ENCODE results near the gene RASD2.

Gene RASD2

DNA sequence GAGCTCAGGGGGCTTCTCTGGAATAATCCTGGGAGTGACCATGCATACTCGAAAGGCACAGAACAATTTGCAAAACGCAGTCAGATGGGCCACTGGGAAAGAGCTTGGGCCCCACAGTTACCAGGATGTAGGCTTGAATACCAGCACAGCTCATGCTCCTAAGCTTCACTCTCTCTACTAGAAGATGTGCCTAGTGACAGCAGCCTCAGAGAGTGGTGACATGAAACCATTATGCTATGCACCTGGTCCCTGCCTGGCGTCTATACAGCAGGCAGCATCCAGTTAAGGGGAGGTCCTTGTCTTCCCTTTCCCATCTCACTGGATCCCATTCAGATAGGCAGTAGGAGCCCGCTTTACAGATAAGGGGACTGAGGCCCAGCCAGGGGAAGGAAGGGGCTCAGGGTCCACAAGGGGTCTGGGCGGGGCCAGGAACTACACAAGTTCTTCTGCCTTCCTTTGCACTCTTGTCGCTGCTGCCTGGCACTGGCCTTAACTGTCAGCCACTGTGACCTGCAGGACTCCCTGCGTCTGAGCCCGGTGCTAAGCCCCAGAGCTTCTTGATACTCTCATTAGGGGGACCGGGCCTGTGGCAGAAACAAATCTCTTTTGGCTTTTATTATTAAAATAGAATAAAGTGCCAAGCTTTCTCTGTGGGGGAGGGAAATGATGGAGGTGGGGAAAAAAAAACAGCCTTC, 21.2 kb upstream of the RASD2 start:
- DNase-seq = no peak

DNA sequence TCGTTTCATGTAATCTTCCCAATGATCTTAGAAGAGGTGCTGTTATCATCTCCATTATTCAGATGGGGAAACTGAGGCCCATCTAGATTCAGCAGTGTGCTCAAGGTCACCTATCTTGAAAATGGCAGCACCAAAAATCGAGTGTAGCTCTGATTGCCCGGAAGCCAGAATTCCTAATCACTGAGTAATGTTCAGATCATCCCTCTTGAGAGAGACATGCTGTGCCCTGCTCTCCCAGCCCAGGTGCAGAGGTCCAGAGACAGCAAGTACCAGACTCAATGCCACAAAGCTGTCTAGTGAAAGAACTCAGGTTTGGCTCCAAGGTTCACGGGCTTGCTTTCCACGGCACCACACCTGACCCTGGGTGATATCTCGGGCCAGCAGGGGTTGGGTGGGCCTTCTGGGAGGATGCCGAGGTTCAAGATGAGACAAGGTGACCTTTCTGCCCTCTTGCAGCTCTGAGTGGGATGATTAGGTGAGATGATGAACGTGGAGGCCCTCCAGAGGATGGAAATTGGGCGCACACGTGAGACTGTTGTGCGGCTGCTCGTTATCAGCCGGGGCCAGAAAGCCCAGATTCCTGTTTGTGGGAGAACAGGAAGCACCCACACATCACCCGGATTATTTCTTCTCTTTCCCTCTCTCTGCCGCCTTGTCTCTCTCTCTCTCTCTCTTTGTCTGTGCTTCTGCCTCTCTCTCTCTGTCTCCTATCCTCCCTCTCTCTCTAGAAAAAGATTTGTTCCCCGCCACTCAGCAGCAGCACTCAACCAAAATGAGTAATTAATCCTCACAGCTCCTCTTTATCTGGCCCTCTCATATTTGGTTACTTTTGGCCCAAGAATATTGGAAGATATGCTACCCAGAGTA, 19.0 kb upstream of the RASD2 start:
- DNase-seq = no peak

DNA sequence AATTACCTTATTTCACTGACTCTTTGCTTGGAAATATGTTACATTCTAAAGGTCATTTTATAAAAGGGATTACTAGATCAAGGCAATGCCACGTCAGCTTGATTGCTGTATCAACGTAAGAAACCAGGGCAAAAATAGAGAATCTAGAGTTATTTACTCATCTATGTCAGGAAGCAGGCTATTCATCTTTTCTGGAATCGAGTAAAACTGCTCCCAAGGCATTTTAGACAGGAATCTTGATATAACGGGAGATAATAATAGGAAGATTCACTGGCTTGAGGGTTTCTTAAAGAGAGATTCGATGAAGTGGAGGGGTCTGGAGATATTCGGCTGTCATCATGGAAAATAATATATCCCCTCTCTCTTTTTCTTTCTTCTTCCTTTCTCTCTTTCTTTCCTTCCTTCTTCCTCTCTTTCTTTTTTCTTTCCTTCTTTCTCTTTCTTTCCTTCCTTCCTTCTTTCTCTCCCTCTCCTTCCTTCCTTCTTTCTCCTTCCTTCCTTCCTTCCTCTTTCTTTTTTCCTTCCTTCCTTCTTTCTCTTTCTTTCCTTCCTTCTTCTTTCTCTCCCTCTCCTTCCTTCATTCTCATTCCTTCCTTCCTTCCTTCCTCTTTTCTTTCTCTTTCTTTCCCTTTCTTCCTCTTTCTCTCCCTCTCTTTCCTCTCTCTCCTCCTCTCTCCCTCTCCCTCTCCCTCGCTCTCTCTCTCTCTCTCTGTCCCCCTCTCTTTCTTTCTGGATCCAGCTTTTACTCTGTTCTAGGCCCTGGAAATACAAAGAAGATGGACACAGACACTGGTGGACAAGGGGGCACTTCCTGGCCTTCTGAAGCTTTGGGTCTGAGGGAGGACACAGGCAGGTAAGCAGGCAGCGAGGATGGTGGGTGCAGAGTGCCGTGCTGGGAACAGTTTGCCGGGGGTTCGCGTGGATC, 18.1 kb upstream of the RASD2 start:
- DNase-seq = no peak

DNA sequence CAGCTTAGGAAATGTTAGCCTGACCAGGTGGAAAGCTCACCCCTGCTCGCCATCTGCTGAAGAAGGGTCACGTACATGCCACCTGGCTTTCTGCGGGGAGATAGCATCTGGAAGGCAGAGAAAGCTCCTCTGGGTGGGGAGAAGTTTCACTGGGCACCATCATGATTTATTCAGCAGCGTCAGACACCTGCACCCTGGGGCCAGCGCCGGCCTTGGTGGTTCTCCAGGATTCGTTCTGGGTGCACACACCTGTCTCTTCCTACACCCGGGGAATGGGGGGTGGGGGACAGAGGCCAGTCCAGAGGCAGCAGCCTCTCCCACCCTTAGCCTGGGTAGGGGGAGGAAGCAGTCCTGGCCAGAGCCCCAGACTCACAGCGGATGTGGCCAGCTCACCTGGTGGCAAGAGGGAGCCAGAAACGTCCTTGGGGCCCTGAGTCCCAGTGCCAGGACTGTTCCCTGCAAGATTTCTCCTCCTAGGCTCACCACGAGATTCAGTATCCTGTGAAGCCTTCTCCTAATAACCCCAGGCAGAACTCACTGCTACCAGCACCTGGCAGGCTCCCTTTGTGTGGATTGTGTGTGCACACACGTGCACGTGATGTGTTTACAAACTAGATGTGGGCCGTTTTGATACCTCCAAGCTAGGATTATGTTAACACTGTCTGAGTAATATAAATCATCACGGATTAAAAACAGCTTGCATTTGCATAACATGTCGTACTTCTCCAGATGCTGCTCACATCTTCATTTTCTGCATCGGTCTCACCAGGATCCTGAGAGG, 17.3 kb upstream of the RASD2 start:
- DNase-seq = no peak

DNA sequence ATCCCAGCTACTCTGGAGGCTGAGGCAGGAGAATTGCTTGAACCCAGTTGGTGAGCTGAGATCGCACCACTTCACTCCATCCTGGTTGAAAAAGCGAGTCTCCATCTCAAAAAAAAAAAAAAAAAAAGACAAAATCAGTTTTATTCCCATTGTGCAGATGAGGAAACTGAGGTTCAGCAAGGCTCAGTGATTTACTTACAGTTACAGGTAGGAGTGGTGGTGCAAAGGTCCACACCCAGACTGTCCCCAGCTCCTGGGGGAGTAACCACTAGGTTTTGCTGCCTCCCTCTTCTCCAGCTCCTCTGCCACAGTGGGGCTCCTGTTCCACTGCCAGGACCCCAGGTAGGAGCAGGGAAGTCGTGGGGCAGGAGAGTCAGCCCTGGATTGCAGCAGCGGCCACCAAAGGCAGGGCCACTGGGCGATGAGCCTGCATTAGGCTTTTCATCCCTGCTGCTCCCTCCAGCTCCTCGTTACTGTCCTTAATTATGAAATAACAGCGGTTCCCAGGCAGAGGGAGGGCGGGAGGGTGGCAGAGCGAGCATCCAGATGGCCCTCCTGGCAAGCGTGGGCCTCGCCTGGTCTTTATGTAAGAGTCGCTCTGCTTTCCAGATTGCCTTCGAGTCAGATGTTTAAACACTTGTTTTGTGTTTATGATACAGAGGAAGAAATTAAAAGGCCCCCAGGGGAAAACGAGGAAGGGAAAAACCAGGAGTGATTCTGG, 15.5 kb upstream of the RASD2 start:
- no peak for DNase-seq

DNA sequence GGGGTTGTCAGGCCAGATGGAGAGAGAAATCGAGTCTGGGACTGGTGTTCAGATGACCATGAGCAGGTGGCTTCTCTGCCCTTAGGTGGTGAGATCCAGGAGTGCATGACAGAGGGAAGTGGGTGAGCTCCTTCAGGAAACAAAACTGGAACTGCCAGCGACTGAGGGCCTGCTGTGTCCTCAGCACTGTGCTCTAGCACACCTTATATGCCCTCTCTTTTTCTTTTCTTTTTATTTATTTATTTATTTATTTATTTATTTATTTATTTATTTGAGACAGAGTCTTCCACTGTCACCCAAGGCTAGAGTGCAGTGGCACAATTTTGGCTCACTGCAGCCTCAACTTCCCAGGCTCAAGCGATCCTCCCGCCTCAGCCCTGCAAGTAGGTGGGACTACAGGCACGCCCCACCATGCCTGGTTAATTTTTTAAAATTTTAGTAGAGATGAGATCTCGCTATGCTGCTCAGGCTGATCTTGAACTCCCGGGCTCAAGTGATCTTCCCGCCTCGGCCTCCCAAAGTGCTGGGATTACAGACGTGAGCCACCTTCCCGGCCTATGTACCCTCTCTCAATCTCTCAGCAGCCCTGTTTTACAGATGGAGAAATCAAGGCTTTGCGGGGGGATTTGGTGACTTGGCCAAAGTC, 14.8 kb upstream of the RASD2 start:
- DNase-seq = no peak

DNA sequence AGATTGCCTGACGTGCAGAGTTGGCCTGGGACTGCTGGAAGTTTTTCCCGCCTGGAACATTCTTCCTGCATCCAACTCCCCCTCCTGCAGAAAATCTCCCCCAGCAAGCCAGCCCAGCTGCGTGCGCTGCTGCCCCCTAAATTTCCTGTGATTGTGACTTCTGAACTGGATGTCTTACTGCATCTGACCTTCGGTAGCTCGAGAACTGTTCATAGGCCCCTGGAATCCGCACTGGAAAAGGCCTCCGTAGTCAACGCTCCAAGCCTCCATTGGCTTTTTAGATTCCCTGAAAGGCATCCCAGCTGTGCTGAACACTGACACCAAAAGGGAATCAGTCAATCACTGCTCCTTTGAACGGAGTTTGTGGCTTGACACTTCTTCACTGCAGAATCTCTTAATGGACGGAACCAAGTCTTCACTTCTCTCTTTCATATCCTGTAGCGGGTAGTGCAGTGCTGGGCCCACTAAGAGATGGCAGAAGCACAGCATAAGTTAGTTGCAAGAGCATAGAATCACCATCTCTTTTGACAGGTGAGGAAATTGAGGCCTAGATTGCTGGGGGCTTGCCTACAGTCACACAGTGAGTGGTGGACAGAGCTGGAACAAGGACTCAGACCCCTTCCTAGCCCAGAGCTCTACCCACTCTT, 14.2 kb upstream of the RASD2 start:
- no peak for DNase-seq

DNA sequence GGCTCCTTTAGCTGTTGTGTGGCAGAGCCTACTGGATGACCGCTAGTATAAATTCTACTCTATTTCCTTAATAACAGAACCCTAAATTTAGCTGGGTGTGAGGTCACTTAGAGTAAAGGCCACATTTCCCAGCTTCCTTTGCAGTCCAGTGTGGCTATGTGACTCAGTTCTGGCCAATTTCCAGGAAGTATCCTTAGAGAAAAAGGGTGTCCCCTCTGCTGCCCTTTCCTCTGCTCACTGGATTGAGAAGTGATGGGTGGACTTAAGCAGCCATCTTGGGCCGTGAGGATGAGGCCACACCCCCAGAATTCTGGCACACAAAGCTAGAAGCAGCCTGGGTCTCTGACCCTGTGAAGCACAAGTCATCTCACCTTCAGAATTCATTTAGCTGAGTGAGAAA, 11.7 kb upstream of the RASD2 start:
- no peak for DNase-seq

DNA sequence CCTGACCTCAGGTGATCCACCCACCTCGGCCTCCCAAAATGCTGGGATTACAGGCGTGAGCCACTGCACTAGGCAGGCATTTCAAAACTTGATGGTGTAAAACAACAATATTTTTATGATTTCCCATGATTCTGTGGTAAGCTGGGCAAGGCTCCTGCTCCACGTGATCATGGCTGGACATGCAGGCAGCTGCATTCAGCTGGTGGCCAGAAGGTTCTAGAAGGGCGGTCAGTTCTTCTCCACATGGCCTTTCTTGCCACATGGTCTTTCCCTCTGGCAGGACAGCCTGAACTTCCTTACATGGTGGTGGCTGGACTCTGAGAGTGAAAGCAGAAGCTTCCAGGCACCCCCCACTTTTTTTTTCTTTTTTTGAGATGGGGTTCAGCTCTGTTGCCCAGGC, 9.9 kb upstream of the RASD2 start:
- DNase-seq = no peak

DNA sequence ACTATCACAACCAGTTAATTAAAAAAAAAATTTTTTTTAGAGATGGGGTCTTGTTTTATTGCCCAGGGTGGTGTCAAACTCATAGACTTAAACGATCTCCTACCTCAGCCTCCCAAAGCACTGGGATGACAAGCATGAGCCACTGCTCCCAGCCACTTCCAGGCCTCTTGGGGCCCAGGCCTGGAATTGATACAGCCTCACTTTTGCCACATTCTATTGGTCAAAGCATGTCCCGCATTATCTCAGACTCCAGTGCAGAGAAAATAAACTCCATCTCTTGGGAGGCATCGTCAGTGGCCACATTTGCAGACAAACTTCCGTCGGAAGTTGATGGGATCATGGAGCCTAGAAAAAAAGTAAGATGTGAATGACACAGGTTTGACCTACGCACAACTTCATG, 9.4 kb upstream of the RASD2 start:
- DNase-seq = no peak

DNA sequence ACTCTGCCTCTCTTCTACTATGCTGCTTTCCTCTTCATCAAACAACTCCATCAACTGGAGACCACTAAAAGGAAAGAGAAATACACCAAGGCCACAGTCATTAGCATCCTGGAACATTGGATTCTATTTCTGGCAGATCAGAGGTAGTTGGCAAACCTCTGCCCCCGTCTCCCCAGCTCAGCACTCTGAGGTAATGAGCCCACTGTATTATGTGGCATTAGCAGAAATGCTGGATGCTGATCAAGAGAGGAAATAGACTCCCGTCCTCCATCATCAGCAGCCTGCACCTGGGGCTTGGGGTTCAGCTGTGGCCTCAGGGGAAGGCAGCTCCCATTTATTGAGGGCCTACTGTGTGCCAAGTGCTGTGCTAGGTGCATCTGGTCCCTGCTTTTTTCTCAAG, 9.0 kb upstream of the RASD2 start:
- DNase-seq = no peak

DNA sequence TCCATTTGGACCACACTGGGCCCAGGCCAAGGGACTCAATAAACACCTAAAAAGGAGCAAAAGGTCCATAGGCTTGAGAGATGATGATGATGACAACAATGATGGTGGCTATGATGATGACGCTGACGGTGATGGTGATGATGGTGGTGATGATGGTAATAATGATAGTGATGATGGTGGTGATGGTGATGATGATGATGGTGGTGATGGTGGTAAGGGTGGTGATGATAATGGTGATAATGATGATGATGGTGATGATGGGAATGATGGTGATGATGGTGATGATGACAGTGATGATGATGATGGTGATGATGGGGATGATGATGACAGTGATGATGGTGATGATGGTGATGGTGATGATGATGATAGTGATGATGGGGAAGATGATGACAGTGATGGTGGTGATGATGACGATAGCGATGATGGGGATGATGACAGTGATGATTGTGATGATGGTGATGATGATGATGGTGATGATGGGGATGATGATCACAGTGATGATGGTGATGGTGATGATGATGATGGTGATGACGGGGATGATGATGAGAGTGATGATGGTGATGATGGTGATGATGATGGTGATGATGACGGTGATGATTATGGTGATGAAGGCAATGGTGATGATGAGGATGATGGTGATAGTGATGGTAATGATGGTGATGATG, 7.1 kb upstream of the RASD2 start:
- no peak for DNase-seq

DNA sequence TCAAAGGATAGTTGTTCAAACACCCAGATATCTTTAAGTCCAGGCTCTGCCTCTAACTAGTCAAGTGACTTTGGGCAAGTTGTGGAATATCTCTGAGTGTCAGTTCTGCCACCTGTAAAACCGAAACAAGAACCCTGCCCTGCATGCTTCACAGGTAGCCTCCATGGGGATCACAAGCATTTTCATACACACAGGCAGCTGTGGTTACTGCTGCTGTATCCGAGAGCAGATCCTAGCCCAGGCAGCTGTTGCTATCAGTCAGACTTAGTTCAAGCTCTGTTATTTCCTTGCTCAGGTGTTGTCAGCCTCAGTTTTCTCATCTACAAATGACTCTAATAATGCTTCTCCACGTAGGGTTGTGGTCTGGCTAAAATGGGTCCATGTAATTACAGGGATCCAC, 6.5 kb upstream of the RASD2 start:
- DNase-seq = no peak

DNA sequence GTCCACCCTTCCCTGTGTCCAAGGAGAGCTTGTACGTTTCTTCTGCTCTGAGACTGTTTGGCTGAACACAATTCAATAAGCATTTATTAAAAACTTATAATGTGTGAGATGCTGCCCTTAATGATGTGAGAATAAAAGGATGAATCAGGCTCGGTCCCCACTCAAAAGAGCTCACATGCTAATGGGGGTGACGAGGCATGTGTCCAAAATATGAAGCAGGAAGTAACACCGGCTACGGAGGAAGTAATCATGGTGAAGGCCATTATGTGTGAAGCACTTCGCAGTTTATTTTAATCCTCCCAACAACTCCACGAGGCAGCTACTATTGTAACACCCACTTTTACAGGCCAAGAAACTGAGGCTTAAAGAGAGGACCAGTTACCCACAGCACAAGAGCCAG, 3.4 kb upstream of the RASD2 start:
- no peak for DNase-seq

DNA sequence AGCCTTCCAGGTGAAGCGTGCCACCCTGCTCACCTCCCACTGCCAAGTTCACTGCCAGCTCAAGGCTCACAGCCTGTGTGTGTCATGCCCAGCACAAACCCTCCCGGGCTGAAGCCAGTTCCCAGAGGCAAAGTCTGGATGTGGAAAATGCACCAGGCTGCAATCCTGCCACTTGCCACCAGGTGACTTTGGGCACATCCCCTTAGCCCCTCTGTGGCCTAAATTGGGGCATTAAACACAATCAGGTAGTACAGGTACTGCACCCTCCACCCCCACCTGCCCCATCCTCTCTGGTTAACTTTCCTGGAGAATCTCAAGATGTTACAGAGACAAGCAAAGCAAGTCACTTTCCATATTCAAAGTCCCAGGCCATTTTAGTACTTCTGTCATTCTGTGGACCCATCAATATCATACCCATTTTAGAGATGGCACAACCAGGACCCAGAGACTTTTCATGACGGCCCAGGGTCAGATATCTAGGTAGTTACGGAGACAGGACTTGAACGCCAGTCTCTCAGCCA, 1.8 kb upstream of the RASD2 start:
- DNase-seq = no peak

DNA sequence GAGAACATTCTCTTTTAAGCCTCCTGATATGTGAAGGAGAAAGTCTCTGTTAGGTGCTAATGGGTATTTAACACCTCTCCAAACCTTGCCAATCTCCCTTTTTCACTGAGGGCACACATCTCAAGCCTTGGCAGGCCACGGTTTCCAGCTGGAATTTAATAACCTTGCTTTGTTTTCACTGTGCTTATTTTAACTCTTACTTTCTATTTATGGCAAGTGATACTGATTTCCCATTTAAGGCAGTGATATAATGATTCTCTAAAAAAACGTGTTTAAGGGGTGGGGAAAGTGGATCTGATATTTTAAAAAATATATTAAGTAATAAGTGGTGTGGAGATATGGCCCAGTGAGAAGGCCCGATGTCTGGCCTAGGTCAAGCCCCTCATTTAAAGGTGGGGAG, 1.1 kb upstream of the RASD2 start:
- no peak for DNase-seq

DNA sequence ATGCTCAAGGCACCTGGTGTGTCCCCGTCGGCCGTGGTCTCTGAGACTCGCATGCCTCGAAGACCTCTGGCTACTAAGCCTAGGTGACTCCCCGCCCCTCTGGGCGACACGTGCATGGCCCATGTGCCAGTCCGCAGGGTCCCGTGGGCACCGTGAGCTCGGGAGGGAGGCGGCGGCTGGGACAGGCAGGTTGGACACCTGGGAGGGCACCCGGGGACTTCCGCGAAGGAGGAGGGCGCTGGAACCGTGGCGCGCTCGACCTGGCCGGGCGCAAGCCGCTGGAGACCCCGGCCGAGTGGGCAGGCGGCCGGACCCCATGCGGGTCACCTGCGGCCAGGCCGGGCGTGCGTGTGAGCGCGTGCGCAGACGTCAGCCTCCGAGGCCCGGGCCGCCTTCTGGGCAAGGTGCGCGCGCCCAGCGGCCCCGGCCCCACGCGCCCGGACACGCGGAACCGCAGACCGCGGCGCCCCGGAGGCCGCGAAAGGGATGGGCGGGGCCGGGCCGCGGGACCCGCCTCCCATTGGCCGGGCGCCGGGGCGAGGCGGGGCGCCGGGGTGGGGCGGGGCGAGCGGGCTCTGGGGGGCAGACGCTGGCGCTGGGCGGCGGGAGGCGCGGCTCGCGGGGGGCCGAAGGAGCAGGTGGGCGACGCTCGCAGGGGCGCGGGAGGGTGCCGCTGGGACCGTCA, 579 bp upstream of the RASD2 start:
- no peak for DNase-seq

DNA sequence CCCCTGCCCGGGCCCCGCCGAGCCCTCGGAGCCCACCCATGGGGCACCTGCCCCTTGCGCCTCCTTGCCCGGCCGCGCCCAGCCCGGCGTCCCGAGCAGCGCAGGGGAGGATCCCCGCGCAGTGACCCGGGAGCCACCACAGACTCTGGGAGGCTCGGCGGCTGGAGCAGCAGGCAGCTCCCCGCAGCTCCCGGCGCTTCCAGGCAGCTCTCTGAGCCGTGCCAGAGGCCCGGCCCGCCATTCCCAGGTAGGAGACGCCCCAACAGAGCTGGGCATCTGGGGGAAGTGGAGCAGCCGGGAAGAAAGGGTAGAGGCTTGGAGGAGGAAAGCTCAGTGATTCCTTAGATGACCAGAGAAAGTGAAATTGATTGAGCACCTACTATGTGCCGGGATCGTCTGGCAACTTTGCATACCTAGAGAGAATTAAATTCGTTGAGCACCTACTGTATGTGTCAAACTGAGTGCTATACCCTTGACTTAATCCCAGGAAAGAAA, 670 bp downstream of the RASD2 start:
- DNase-seq = no peak
